Nephron progenitor cell (in vitro differentiated cells): Measurements from ENCODE around the gene PLA2G4E.

Source experiments
- DNase-seq: peaks from one replicate; pipeline ENCODE4 v3.0.0; 2021
- H3K27ac Mint-ChIP-seq: 2 replicates; pipeline ENCODE4 v1.8.0; 2021; ENCODE audit warnings: mild to moderate bottlenecking, moderate library complexity, mixed read lengths
- H3K27me3 Mint-ChIP-seq: 2 replicates; pipeline ENCODE4 v1.8.0; 2021; ENCODE audit warnings: mild to moderate bottlenecking, low read depth, mixed read lengths; ENCODE audit not compliant: poor library complexity
- H3K36me3 Mint-ChIP-seq: 2 replicates; pipeline ENCODE4 v1.8.0; 2021; ENCODE audit warnings: low read depth, mixed read lengths
- H3K4me1 Mint-ChIP-seq: 2 replicates; pipeline ENCODE4 v1.8.0; 2021; ENCODE audit warnings: mixed read lengths
- H3K4me3 Mint-ChIP-seq: 2 replicates; pipeline ENCODE4 v1.8.0; 2021; ENCODE audit warnings: mild to moderate bottlenecking, moderate library complexity, mixed read lengths
- H3K9me3 Mint-ChIP-seq: 2 replicates; pipeline ENCODE4 v1.8.0; 2021; ENCODE audit warnings: mild to moderate bottlenecking, moderate library complexity, mixed read lengths
- TF ChIP-seq, protein P1 (sequence below): fragments of 200-600 bp; sonication (generic); IDR thresholded peaks from 2 replicates; pipeline ENCODE4 v1.5.0; 2021; ENCODE audit warnings: antibody characterized with exemption

The PLA2G4E gene

GRCh38 chr15:42038401-42038800, 17.6 kb upstream of the PLA2G4E start:
- DNase-seq: no peak

GRCh38 chr15:42037656-42038055, 16.8 kb upstream of the PLA2G4E start:
- peaks cover 8% of the 10 kb centered on the region for H3K27me3 Mint-ChIP-seq
- no peaks in the 10 kb centered on the region for H3K4me1 Mint-ChIP-seq
- no peak overlapping the region for H3K4me3 Mint-ChIP-seq
- no peak for DNase-seq
- H3K36me3 Mint-ChIP-seq: no peaks in the 10 kb centered on the region
- TF ChIP-seq, protein P1, sequence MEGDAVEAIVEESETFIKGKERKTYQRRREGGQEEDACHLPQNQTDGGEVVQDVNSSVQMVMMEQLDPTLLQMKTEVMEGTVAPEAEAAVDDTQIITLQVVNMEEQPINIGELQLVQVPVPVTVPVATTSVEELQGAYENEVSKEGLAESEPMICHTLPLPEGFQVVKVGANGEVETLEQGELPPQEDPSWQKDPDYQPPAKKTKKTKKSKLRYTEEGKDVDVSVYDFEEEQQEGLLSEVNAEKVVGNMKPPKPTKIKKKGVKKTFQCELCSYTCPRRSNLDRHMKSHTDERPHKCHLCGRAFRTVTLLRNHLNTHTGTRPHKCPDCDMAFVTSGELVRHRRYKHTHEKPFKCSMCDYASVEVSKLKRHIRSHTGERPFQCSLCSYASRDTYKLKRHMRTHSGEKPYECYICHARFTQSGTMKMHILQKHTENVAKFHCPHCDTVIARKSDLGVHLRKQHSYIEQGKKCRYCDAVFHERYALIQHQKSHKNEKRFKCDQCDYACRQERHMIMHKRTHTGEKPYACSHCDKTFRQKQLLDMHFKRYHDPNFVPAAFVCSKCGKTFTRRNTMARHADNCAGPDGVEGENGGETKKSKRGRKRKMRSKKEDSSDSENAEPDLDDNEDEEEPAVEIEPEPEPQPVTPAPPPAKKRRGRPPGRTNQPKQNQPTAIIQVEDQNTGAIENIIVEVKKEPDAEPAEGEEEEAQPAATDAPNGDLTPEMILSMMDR: no peak
- no peaks in the 10 kb centered on the region for H3K9me3 Mint-ChIP-seq
- H3K27ac Mint-ChIP-seq: no peak overlapping the region

More at GRCh38 chr15:42038401-42038800, 17.6 kb upstream of the PLA2G4E start:
- Mint-ChIP-seq H3K4me1 (no peaks in the 10 kb centered on the region), H3K4me3 (no peak overlapping the region), H3K27me3 (peaks cover 8% of the 10 kb centered on the region), H3K27ac (no peak overlapping the region), H3K36me3 (no peaks in the 10 kb centered on the region), H3K9me3 (no peaks in the 10 kb centered on the region)
- TF ChIP-seq, protein P1: no peak

- peaks cover 8% of the 10 kb centered on the region for H3K27me3 Mint-ChIP-seq
- no peak overlapping the region for H3K4me3 Mint-ChIP-seq
Observed at GRCh38 chr15:42036966-42037365, 16.1 kb upstream of the PLA2G4E start.

DNA sequence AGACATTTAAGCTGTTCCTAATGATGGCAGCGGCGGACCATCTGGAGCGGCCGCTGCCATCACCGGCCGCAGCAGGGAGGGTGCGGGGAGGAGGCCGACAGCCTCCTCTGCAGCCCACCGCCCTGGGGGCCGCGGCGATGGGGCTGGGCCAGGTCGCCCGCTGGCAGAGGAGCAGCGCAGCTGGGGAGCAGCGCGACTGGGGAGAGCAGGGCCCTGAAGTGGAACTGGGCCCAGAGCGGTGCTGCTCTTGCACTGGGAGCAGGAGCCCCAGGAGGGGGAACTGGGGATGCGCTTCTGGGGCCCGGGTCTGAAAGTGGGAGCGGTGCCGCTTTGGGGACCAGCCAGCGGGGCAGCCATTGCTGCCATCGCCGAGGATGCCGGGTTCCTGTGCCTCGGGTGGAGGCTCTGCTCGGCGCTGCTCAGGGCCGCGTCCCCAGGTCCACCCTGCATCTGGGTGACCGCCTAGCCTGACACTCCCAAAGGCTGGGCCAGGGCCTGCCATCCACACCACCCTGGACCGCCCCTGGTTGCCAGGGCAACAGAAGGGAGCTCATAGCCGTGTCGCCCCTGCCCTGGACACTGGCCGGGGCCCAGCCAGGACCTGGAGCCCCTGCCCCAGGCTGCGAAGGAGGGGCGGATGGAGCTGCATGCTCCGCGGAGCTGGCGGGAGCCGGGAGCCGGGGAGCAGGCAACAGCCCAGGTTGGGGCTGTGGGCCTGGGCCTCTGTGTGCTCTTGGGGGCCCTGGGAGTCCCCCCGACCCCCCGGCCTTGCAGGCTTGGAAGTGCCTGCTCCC, 15.5 kb upstream of the PLA2G4E start:
- no peak overlapping the region for H3K4me3 Mint-ChIP-seq
- H3K27me3 Mint-ChIP-seq: peaks cover 15% of the 10 kb centered on the region
- no peak overlapping the region for H3K27ac Mint-ChIP-seq
- DNase-seq: peak; percentile 23
- H3K36me3 Mint-ChIP-seq: no peaks in the 10 kb centered on the region
- no peaks in the 10 kb centered on the region for H3K4me1 Mint-ChIP-seq
- TF ChIP-seq, protein P1: no peak
- H3K9me3 Mint-ChIP-seq: peaks cover 3% of the 10 kb centered on the region

More at GRCh38 chr15:42036966-42037365, 16.1 kb upstream of the PLA2G4E start:
- TF ChIP-seq, protein P1: no peak
- no peaks in the 10 kb centered on the region for H3K9me3 Mint-ChIP-seq
- no peak for DNase-seq
- H3K27ac Mint-ChIP-seq: no peak overlapping the region
- no peaks in the 10 kb centered on the region for H3K4me1 Mint-ChIP-seq
- H3K36me3 Mint-ChIP-seq: no peaks in the 10 kb centered on the region

- H3K27ac Mint-ChIP-seq: no peak overlapping the region
- H3K27me3 Mint-ChIP-seq: peaks cover 19% of the 10 kb centered on the region
- H3K4me1 Mint-ChIP-seq: no peaks in the 10 kb centered on the region
- H3K9me3 Mint-ChIP-seq: peaks cover 4% of the 10 kb centered on the region
- no peak for DNase-seq
- no peak overlapping the region for H3K4me3 Mint-ChIP-seq
- no peaks in the 10 kb centered on the region for H3K36me3 Mint-ChIP-seq
- TF ChIP-seq, protein P1: no peak
Observed at GRCh38 chr15:42035435-42035761, 14.6 kb upstream of the PLA2G4E start.
